Dedifferentiated amniotic fluid mesenchymal stem cell (primary cell): ENCODE data around the gene CD207.

Experiments used
- DNase-seq: peaks from one replicate; pipeline ENCODE4 v3.0.0-alpha.2; 2016; ENCODE audit errors: extremely low spot score

The CD207 gene

DNA sequence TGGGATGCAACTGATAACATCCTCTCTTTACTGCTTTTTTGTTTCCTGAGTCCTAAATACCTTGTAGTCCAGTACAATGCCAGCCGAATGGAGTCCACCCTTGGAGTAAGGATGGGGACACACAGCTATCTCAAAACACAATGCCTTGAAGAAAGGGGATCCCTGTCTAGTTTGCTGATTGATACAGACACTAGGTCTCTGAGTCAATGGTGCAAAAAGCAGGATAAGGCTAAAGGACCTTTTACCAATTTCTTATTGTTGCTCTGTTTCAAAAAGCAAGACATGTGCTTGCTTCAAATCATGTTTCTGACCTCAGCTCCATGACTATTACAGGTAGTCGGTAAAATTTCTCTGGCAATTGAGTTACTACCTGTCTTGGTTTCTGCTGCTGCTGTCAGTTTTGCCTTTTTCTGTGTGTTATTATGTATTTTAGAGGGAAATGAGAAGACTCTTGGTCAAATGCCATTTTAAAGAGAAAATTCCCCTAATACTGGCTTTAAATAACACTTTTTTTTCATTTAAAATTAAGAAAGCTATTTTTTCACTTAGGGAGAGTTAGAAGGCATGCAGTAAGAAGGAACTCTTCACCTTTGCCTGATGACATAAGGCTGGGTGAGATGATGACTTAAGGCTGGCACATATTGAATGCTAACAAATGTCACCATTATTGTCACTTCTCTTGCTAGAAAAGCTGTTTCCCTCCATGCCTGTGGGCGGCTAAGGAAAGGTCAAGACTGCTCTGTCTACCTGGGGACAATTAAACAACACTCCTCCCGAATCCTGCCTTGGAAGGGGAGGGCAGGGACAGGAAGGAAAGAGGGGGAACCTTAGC, 40.2 kb downstream of the CD207 start:
- no peak for DNase-seq

DNA sequence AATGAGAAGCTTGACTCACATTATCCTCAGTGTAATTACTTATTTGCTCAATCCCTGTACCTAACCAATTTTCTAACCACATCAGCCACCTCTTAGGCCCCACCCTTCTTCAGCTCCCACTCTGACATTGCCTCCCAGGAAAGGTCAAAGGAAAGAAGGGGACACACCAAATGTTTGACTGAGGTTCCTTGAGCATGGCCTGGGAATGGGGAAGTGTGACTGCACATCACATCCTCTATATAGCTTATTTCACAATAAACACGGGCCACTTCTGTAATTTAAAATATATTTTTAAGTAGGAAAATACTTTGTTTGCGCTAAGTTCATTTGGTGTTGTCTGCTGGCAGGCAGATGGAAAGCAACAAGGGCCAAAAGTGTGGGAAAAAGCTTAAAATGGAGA, 42.2 kb downstream of the CD207 start:
- no peak for DNase-seq

DNA sequence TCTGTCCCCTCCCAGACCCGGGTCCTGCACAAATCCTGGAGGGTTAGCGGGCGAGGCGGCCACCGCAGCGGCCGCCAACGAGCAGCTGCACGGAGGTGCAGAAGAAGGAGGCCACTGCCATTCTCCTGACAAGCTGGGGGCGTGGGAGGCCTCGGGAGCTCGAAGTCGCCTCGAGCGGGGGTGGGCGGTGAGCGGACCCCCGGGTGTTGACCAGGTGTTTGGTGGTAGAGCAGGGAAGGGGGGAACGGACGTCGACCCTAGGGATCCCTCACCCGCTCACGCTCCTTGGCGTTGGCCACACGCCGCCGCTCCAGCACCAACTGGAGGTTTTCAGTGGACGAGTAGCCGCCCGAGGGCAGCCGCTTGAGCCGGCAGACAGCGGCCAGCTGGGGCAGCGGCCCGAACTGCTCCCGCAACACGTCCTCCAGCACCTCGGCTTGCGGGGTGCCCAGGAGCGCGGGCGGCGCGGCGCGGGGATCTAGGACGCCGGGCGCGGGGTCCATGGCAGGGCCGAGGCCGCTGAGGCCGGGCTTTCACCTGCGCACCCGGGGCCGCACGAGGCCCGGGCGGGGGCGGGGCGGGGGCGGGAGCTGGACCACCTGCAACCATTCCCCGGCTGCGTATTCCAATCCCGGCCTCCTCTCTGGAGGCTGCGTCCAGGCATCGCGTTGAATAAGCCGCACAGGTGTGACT, 45.3 kb downstream of the CD207 start, which contains the start of gene FIGLA:
TSS of gene FIGLA (minus strand) at position 508 of the 693 bp plus-strand sequence. CDS start at position 503, 5 bp downstream.
- DNase-seq, result no peak

DNA sequence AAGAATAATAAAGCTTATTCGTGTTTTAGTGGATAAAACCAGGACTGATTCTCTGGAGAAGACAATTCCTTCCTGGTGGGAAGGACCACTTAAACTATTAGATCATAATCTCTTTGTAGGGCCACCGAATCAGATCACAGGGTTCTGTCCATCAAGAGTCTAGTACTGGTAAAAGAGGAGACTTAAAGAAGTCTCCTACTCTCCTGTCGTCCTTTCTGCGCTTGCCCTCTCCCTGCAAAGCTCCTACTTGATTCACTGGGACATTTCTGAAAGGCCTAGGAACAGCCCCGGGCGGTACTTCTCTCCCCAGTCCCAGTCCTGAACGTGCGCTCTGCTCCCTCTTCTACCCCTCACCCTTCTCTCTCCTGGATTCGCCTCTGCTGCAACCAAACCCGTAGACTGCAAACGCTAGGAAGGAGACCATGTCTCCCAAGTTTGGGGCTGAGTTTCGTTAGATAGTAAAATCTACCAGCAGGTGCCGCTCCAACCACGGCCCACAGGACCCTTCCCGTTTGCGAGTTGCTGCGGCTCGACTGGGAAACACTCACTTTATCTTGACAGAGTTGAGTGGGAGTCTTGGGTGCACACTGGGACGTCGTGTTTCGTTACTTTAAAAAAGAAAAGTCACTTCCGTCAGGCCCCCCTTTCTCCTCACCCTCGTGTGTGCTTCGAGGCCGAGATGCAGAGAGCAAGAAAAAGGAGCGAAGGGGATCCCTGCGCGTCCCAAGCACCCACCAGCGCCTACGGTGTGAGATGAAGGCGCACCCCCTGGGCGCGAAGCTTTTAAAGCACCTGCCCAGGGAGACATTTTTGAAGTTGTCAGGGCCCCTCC, 46.1 kb downstream of the CD207 start:
- DNase-seq, result no peak

DNA sequence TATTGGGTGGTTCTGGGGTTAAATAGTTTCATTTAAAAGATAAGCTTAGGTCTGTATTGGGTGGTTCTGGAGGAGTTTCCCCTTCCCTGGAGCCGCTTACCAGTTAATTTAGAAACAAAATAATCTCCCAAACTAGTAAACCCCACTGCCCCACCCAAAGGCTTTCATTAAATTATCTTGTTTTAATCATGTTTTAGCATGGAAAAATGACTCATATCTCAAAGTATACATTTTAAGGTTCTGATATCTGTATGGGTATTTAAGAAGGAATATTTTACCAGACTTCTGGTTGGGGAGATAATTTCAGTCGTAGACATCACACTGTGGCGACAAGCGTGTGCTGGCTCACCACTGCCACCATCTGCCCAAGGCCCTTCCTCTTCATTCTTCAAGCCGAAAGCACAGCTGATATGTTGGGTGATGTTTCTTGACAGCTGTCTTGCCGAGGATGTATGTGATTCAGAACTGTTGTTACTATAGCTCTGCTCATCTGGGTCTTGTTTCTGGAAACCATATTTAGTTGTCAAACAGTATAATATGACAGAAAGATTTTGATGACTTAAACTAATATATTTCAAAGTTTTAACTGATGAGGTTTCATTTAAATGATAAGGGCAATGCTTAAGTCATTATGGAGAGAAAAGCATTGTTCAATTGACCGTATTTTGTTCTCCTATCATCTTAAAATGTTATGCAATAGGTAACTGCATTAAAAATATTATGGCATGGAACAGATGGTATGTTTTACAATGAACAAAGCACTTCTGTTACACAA, 50.3 kb downstream of the CD207 start:
- DNase-seq, result no peak

DNA sequence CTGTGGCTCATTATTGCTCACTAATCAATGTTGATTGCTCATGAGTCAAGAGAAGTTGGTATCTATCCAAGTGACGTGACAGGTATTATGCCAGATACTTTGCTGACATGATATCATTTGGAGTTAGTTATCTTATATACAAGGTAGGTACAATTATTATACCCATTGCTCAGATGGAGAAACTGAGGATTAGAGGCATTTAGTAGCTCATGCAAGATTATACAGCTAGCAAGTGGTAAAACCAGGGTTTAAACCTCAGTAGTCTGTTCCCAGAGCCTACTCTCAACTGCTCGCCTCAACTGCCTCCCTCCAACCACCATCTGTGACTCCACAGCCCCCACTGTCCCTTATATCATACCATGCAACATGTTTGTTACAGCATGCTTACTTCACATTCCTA, 51.3 kb downstream of the CD207 start:
- no peak for DNase-seq
